Caco-2 (cell line): ENCODE results near the gene IGFALS. TPM values are rescaled to one million over a fixed set of nuclear protein-coding genes. Genes with fewer than 3 reads are reported as not detected.

Source experiments
- BruUV-seq: library from RNA; stranded (reverse); fragments of 400-500 nt; replicated peaks from 2 replicates; lab custom pipeline; 2021; lab: Mats Ljungman, UMichigan
- CTCF ChIA-PET: fragments of 300-600 bp; sonication (Branson Sonifier 250); formaldehyde crosslinking; loops from one replicate; lab custom pipeline; 2022; ENCODE audit warnings: antibody characterized with exemption; lab: Charles Lee
- POLR2A ChIA-PET: fragments of 300-600 bp; sonication (Branson Sonifier 250); formaldehyde crosslinking; loops from one replicate; lab custom pipeline; 2022; ENCODE audit warnings: antibody characterized with exemption; lab: Charles Lee
- DNase-seq, 2 experiments: peaks; one replicate each; pipeline versions ENCODE4 v3.0.0 to v3.0.0-alpha.2; 2020 to 2022
- H3K27me3 ChIP-seq: replicated peaks from 2 replicates; pipeline ENCODE4 v1.6.0; 2011; ENCODE audit warnings: low read length; ENCODE audit not compliant: control insufficient read depth, insufficient read depth
- H3K36me3 ChIP-seq: 2 replicates; pipeline ENCODE4 v1.5.1; 2011; ENCODE audit warnings: low read length; ENCODE audit not compliant: control insufficient read depth, insufficient read depth
- H3K4me1 ChIP-seq: fragments of 250-450 bp; sonication (Bioruptor Pico); 2 replicates; pipeline ENCODE4 v1.5.1; 2020; ENCODE audit warnings: mild to moderate bottlenecking
- H3K4me3 ChIP-seq: 2 replicates; pipeline ENCODE4 v1.5.1; 2011; ENCODE audit warnings: low read depth, mild to moderate bottlenecking, control low read depth, low read length
- H3K9me3 ChIP-seq: fragments of 250-450 bp; sonication (Bioruptor Pico); 2 replicates; pipeline ENCODE4 v1.5.1; 2020; ENCODE audit warnings: mild to moderate bottlenecking, moderate library complexity
- H3K27ac Mint-ChIP-seq: one replicate; pipeline ENCODE4 v1.8.0; 2022; ENCODE audit warnings: mixed read lengths; ENCODE audit not compliant: unreplicated experiment
- H3K27me3 Mint-ChIP-seq: one replicate; pipeline ENCODE4 v1.8.0; 2022; ENCODE audit warnings: mixed read lengths; ENCODE audit not compliant: insufficient read depth, unreplicated experiment
- H3K36me3 Mint-ChIP-seq: one replicate; pipeline ENCODE4 v1.8.0; 2022; ENCODE audit warnings: mild to moderate bottlenecking, mixed read lengths; ENCODE audit not compliant: insufficient read depth, unreplicated experiment
- H3K4me1 Mint-ChIP-seq: one replicate; pipeline ENCODE4 v1.8.0; 2022; ENCODE audit warnings: low read depth, mixed read lengths; ENCODE audit not compliant: unreplicated experiment
- H3K4me3 Mint-ChIP-seq: one replicate; pipeline ENCODE4 v1.8.0; 2022; ENCODE audit warnings: mild to moderate bottlenecking, moderate library complexity, mixed read lengths; ENCODE audit not compliant: unreplicated experiment
- H3K9me3 Mint-ChIP-seq: one replicate; pipeline ENCODE4 v1.8.0; 2022; ENCODE audit warnings: mixed read lengths; ENCODE audit not compliant: unreplicated experiment
- CTCF ChIP-seq, 2 experiments: fragments of 200-600 bp in 1 of 2; IDR thresholded peaks; 1 replicate in 1 of 2; 2 replicates in 1 of 2; pipeline versions ENCODE4 v1.5.1 to v1.8.0; 2011 to 2022; ENCODE audit warnings: antibody characterized with exemption in 1 of 2, control low read depth in 1 of 2, inconsistent platforms in 1 of 2, low read depth in 1 of 2, low read length in 1 of 2, mild to moderate bottlenecking in 1 of 2, moderate library complexity in 1 of 2; ENCODE audit not compliant: insufficient read depth in 1 of 2, severe bottlenecking in 1 of 2, unreplicated experiment in 1 of 2
- intact Hi-C: fragments of 100-400 bp; cut with micrococcal nuclease; formaldehyde crosslinking; loops from one replicate; pipeline ENCODE4 v1.10.0; 2022; ENCODE audit not compliant: unreplicated experiment
- total RNA-seq: library from RNA; stranded (reverse); gene quantifications from 2 replicates; pipeline ENCODE4 v1.2.3, GENCODE V29; 2022

The IGFALS gene
- total RNA-seq, 1 experiment from 2014 or later: not detected

GRCh38 chr16:1810536-1810935 is 17.0 kb upstream of the IGFALS start:
- no peaks in the 10 kb centered on the region for H3K9me3 Mint-ChIP-seq
- no peak overlapping the region for H3K27ac Mint-ChIP-seq
- Histone ChIP-seq H3K4me1 (no peaks in the 10 kb centered on the region), H3K36me3 (no peaks in the 10 kb centered on the region), H3K27me3 (no peaks in the 10 kb centered on the region), H3K4me3 (no peak overlapping the region), H3K9me3 (no peaks in the 10 kb centered on the region)
- intact Hi-C loops: no loop called here
- ChIA-PET CTCF (no interaction called here), POLR2A (no interaction called here)
- DNase-seq: no peak
- H3K4me1 Mint-ChIP-seq: no peaks in the 10 kb centered on the region
- no TSS peak for BruUV-seq
- H3K4me3 Mint-ChIP-seq: no peak overlapping the region
- TF ChIP-seq CTCF (IDR thresholded peaks at IDR 0.05; ENCODE audit: insufficient read depth in 1 of 2, low read depth in 1 of 2, low read length in 1 of 2, severe bottlenecking in 1 of 2, unreplicated experiment in 1 of 2): no peak
- no peaks in the 10 kb centered on the region for H3K27me3 Mint-ChIP-seq
- H3K36me3 Mint-ChIP-seq: peaks cover 11% of the 10 kb centered on the region

GRCh38 chr16:1810106-1810505 is 16.6 kb upstream of the IGFALS start:
- POLR2A ChIA-PET: no interaction called here
- intact Hi-C loops: no loop called here
- BruUV-seq: no TSS peak
- no peaks in the 10 kb centered on the region for H3K27me3 Mint-ChIP-seq
- no peaks in the 10 kb centered on the region for H3K4me1 Mint-ChIP-seq
- Histone ChIP-seq H3K27me3 (no peaks in the 10 kb centered on the region), H3K4me1 (no peaks in the 10 kb centered on the region), H3K9me3 (no peaks in the 10 kb centered on the region), H3K36me3 (no peaks in the 10 kb centered on the region), H3K4me3 (no peak overlapping the region)
- H3K9me3 Mint-ChIP-seq: no peaks in the 10 kb centered on the region
- H3K36me3 Mint-ChIP-seq: peaks cover 7% of the 10 kb centered on the region
- TF ChIP-seq CTCF (IDR thresholded peaks at IDR 0.05; ENCODE audit: insufficient read depth in 1 of 2, low read depth in 1 of 2, low read length in 1 of 2, severe bottlenecking in 1 of 2, unreplicated experiment in 1 of 2): no peak
- H3K27ac Mint-ChIP-seq: no peak overlapping the region
- DNase-seq: no peak
- CTCF ChIA-PET: no interaction called here
- no peak overlapping the region for H3K4me3 Mint-ChIP-seq

- no peak overlapping the region for H3K4me3 Mint-ChIP-seq
- no TSS peak for BruUV-seq
- H3K27me3 Mint-ChIP-seq: no peaks in the 10 kb centered on the region
- TF ChIP-seq CTCF (IDR thresholded peaks at IDR 0.05; ENCODE audit: insufficient read depth in 1 of 2, low read depth in 1 of 2, low read length in 1 of 2, severe bottlenecking in 1 of 2, unreplicated experiment in 1 of 2): no peak
- H3K4me1 Mint-ChIP-seq: no peaks in the 10 kb centered on the region
- H3K4me3 ChIP-seq: no peak overlapping the region
- CTCF ChIA-PET: no interaction called here
- no peak for DNase-seq
- intact Hi-C loops: no loop called here
- no peaks in the 10 kb centered on the region for H3K27me3 ChIP-seq
- POLR2A ChIA-PET: no interaction called here
- H3K9me3 ChIP-seq: no peaks in the 10 kb centered on the region
- H3K9me3 Mint-ChIP-seq: no peaks in the 10 kb centered on the region
- H3K36me3 ChIP-seq: no peaks in the 10 kb centered on the region
- H3K27ac Mint-ChIP-seq: no peak overlapping the region
- peaks cover 6% of the 10 kb centered on the region for H3K36me3 Mint-ChIP-seq
- no peaks in the 10 kb centered on the region for H3K4me1 ChIP-seq
Observed at GRCh38 chr16:1809281-1809801, 15.8 kb upstream of the IGFALS start.
